HG02798 (cell line): ENCODE data around the gene CPT1C.

Source experiments
- ATAC-seq: cut with Tn5 transposase; IDR thresholded peaks from one replicate; pipeline ENCODE4 v1.9.1; 2021; ENCODE audit warnings: mild to moderate bottlenecking; ENCODE audit not compliant: unreplicated experiment, poor library complexity

Gene CPT1C

GRCh38 chr19:49746206-49746958 lies 55.5 kb downstream of the CPT1C start:
- no peak for ATAC-seq

GRCh38 chr19:49749055-49749716 lies 58.3 kb downstream of the CPT1C start:
- ATAC-seq: no peak

GRCh38 chr19:49749771-49750170 lies 58.9 kb downstream of the CPT1C start:
- no peak for ATAC-seq

GRCh38 chr19:49752701-49753100 lies 61.8 kb downstream of the CPT1C start:
- no peak for ATAC-seq

- no peak for ATAC-seq
Measured at GRCh38 chr19:49755956-49756355, 65.0 kb downstream of the CPT1C start.

- ATAC-seq: no peak
Measured at GRCh38 chr19:49758292-49758691, 67.4 kb downstream of the CPT1C start.

- ATAC-seq: no peak
Measured at GRCh38 chr19:49761249-49761624, 70.3 kb downstream of the CPT1C start.

DNA sequence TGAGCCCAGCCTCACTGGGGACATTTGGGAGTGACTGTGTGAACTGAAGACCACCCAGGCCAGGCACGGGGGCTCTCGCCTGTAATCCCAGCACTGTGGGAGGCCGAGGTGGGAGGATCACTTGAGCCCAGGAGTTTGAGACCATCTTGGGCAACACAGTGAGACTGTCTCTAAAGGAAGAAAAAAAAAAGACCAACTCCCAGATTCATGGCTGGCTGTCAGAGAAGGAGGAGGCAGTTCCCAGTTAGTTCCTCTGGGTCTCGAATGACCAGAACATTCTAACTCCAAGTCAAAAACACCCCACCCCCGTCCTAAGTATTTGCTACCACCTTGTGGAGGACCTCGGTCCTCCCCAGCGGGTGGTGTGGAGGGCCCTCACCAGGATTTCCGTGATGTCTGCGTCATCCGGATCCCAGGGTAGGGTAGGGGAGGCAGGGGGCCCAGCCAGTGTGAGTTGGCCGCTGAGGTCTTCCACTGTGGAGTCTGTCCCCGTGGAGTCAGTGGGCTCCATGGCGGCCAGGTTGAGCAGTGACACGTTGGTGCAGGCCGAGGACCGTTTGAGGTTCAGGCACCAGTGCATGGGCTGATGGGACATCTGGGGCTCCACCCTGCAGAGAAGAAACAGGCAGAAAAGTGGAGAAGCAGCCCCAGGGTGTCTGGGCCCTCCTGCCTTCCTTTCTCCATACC lies 70.9 kb downstream of the CPT1C start:
- ATAC-seq: no peak

GRCh38 chr19:49763230-49763629 lies 72.3 kb downstream of the CPT1C start, which contains the start of gene TSKS:
Gene TSKS, minus strand, starts transcription at chr19:49763306. Its CDS starts 59 bp downstream, at chr19:49763247.
- no peak for ATAC-seq
